HCT116 (cell line): ENCODE results near the gene TMPRSS7. TPM values are rescaled to one million over a fixed set of nuclear protein-coding genes. Genes with fewer than 3 reads are reported as not detected.

Experiments
- ATAC-seq: fragments of 200-7000 bp; cut with Tn5 transposase; 2 replicates; pipeline ENCODE4 v1.9.1; 2020; ENCODE audit warnings: mild to moderate bottlenecking, moderate library complexity
- Bru-seq: library from RNA; stranded (reverse); fragments of 400-500 nt; gene quantifications from one replicate; lab custom pipeline; 2021; lab: Mats Ljungman, UMichigan
- BruChase-seq, 2 experiments: library from RNA; stranded (reverse); fragments of 400-500 nt; gene quantifications; one replicate each; lab custom pipeline; 2021; lab: Mats Ljungman, UMichigan
- BruUV-seq: library from RNA; stranded (reverse); fragments of 400-500 nt; replicated peaks from 2 replicates; lab custom pipeline; 2021; lab: Mats Ljungman, UMichigan
- CTCF ChIA-PET: fragments of 300-600 bp; sonication (Branson Sonifier 250); formaldehyde crosslinking; loops from one replicate; lab custom pipeline; 2021; ENCODE audit warnings: antibody characterized with exemption; lab: Charles Lee
- POLR2A ChIA-PET: fragments of 300-600, 350-600 bp; sonication (Branson Sonifier 250); formaldehyde crosslinking; loops from one replicate; lab custom pipeline; 2021; ENCODE audit warnings: antibody characterized with exemption; lab: Charles Lee
- RAD21 ChIA-PET, 2 experiments: fragments of 300-600 bp; sonication (Branson Sonifier 250); formaldehyde crosslinking; loops; one replicate each; lab custom pipeline; 2023; ENCODE audit warnings: low total read pairs in 2 of 2; ENCODE audit not compliant: uncharacterized antibody in 2 of 2, unreplicated experiment in 2 of 2, low non-redundant PET in 1 of 2; lab: Charles Lee
- DNase-seq: peaks from one replicate; pipeline ENCODE4 v3.0.0-alpha.2; 2010; ENCODE audit warnings: low read depth, low spot score
- H2AFZ ChIP-seq: fragments of 200-600 bp; shearing (Covaris generic), sonication (generic); 2 replicates; pipeline ENCODE4 v1.6.1; 2017; ENCODE audit warnings: low read depth, mixed run types, mixed read lengths, antibody characterized with exemption, low read length; ENCODE audit not compliant: poor library complexity, severe bottlenecking
- H3K27ac ChIP-seq: 2 replicates; pipeline ENCODE4 v1.5.1; 2012; ENCODE audit warnings: low read depth, low read length
- H3K27me3 ChIP-seq: fragments of 200-600 bp; sonication (generic); 2 replicates; pipeline ENCODE4 v1.6.1; 2016; ENCODE audit warnings: mixed run types, low read length, mixed read lengths; ENCODE audit not compliant: insufficient read depth
- H3K36me3 ChIP-seq, 2 experiments: fragments of 200-500 bp in 1 of 2; fragments of 200-600 bp in 1 of 2; sonication (Bioruptor generic) in 1 of 2; sonication (generic) in 1 of 2; 2 replicates each; pipeline versions ENCODE4 v1.5.1 to v1.6.1; 2014 to 2016; ENCODE audit warnings: low read length in 2 of 2, inconsistent platforms in 1 of 2, mixed read lengths in 1 of 2, mixed run types in 1 of 2; ENCODE audit not compliant: insufficient read depth in 2 of 2, control insufficient read depth in 1 of 2
- H3K4me1 ChIP-seq, 2 experiments: fragments of 200-600 bp in 1 of 2; sonication (generic) in 1 of 2; 2 replicates each; pipeline versions ENCODE4 v1.5.1 to v1.6.1; 2012 to 2017; ENCODE audit warnings: low read length in 2 of 2, inconsistent platforms in 1 of 2, mild to moderate bottlenecking in 1 of 2, mixed read lengths in 1 of 2, mixed run types in 1 of 2, moderate library complexity in 1 of 2; ENCODE audit not compliant: insufficient read depth in 2 of 2, control insufficient read depth in 1 of 2
- H3K4me2 ChIP-seq: fragments of 200-600 bp; sonication (generic); 2 replicates; pipeline ENCODE4 v1.6.1; 2017; ENCODE audit warnings: mixed run types, low read length, mixed read lengths
- H3K4me3 ChIP-seq, 2 experiments: fragments of 200-600 bp in 1 of 2; sonication (generic) in 1 of 2; replicated peaks in 1 of 2; 2 replicates each; pipeline ENCODE4 v1.5.1; 2011 to 2016; ENCODE audit warnings: low read length in 2 of 2, control low read depth in 1 of 2, low read depth in 1 of 2, mild to moderate bottlenecking in 1 of 2, mixed read lengths in 1 of 2, mixed run types in 1 of 2
- H3K79me2 ChIP-seq: fragments of 200-600 bp; sonication (generic); 2 replicates; pipeline ENCODE4 v1.6.1; 2017; ENCODE audit warnings: mild to moderate bottlenecking, mixed run types, low read length, moderate library complexity, mixed read lengths; ENCODE audit not compliant: insufficient read depth
- H3K9ac ChIP-seq: fragments of 200-600 bp; sonication (generic); 2 replicates; pipeline ENCODE4 v1.6.1; 2016; ENCODE audit warnings: low read length, mixed read lengths
- H3K9me2 ChIP-seq: fragments of 200-600 bp; sonication (generic), shearing (Covaris generic); 2 replicates; pipeline ENCODE4 v1.6.1; 2017; ENCODE audit warnings: mixed run types, mild to moderate bottlenecking, moderate library complexity; ENCODE audit not compliant: insufficient read depth
- H3K9me3 ChIP-seq, 2 experiments: fragments of 200-500 bp in 1 of 2; fragments of 200-600 bp in 1 of 2; sonication (Bioruptor generic) in 1 of 2; sonication (generic) in 1 of 2; 2 replicates each; pipeline ENCODE4 v1.6.1; 2014 to 2017; ENCODE audit warnings: low read length in 2 of 2, mixed read lengths in 2 of 2, inconsistent platforms in 1 of 2, low read depth in 1 of 2, mild to moderate bottlenecking in 1 of 2, mixed run types in 1 of 2, moderate library complexity in 1 of 2; ENCODE audit not compliant: control insufficient read depth in 1 of 2, insufficient read depth in 1 of 2
- H4K20me1 ChIP-seq: fragments of 200-600 bp; sonication (generic), shearing (Covaris generic); 2 replicates; pipeline ENCODE4 v1.6.1; 2017; ENCODE audit warnings: mixed run types, mild to moderate bottlenecking, moderate library complexity; ENCODE audit not compliant: insufficient read depth
- EGR1 ChIP-seq: IDR thresholded peaks from 2 replicates; pipeline ENCODE4 v1.6.1; 2012; ENCODE audit warnings: low read depth
- EZH2 ChIP-seq: fragments of 200-600 bp; sonication (generic); IDR thresholded peaks from 2 replicates; pipeline ENCODE4 v1.6.1; 2017; ENCODE audit warnings: antibody characterized with exemption, mixed run types
- JUND ChIP-seq: IDR thresholded peaks from 2 replicates; pipeline ENCODE4 v1.6.1; 2012
- MAX ChIP-seq: IDR thresholded peaks from 2 replicates; pipeline ENCODE4 v1.6.1; 2012
- SP1 ChIP-seq: IDR thresholded peaks from 2 replicates; pipeline ENCODE4 v1.6.1; 2012; ENCODE audit warnings: low read depth
- SRF ChIP-seq: IDR thresholded peaks from 2 replicates; pipeline ENCODE4 v1.6.1; 2012; ENCODE audit warnings: low read depth
- ZBTB33 ChIP-seq: IDR thresholded peaks from 2 replicates; pipeline ENCODE4 v1.6.1; 2011; ENCODE audit warnings: mild to moderate bottlenecking, low read length, moderate library complexity; ENCODE audit not compliant: insufficient replicate concordance; ENCODE audit errors: extremely low read depth
- intact Hi-C: fragments of 100-400 bp; cut with micrococcal nuclease; formaldehyde crosslinking; loops from 2 replicates; pipeline ENCODE4 v1.10.0; 2022
- long read RNA-seq: library from polyadenylated mRNA; unstranded; transcript quantifications from one replicate; pipeline ENCODE4 v2.0.0, GENCODE V29; 2021; ENCODE audit not compliant: unreplicated experiment
- polyA plus RNA-seq: library from polyadenylated mRNA; unstranded; fragments of >200 nt; gene quantifications from 2 replicates; pipeline ENCODE4 v1.2.1, GENCODE V29; 2012; ENCODE audit warnings: missing spikeins
- total RNA-seq: library from RNA; stranded (reverse); gene quantifications from one replicate; pipeline ENCODE4 v1.2.1, GENCODE V29; 2021; ENCODE audit not compliant: unreplicated experiment

Gene TMPRSS7
- total RNA-seq (not detected), Bru-seq, nascent RNA (percentile 8 among the genes with signal in this experiment), BruChase-seq, experiment 1, labeled RNA remaining after a 6-hour chase (percentile 7 among the genes with signal in this experiment), BruChase-seq, experiment 2, labeled RNA remaining after a 2-hour chase (percentile 7 among the genes with signal in this experiment)
- polyA plus RNA-seq = 0.04 TPM in 1 of 2 replicates, not detected in the other
- long read RNA-seq = 0 reads

GRCh38 chr3:112034436-112034835 lies at the start of gene TMPRSS7:
TSS of gene TMPRSS7 (plus strand) at chr3:112034736. CDS start at chr3:112034846, 110 bp downstream.
- Histone ChIP-seq H4K20me1 (no peaks in the 10 kb centered on the region), H3K4me1 (no peaks in the 10 kb centered on the region), H2AFZ (no peak within 1 kb of the TSS)
- TF ChIP-seq JUND (no peak), SRF (no peak), EZH2 (no peak), EGR1 (no peak)
- TF ChIP-seq, all 23 proteins: peak for 0
- POLR2A ChIA-PET = no interaction called here
- no peak within 1 kb of the TSS for H3K27ac ChIP-seq
- ATAC-seq (no peak), DNase-seq (no peak)
- RAD21 ChIA-PET = no interaction called here
- H3K9me2 ChIP-seq = no peaks in the 10 kb centered on the region
- H3K79me2 ChIP-seq = no peaks in the 10 kb centered on the region
- no peak within 1 kb of the TSS for H3K9ac ChIP-seq
- no peaks in the 10 kb centered on the region for H3K36me3 ChIP-seq
- H3K27me3 ChIP-seq = no peaks in the 10 kb centered on the region
- no peaks in the 10 kb centered on the region for H3K9me3 ChIP-seq
- no peak within 1 kb of the TSS for H3K4me2 ChIP-seq
- intact Hi-C loops = no loop called here
- no peak within 1 kb of the TSS for H3K4me3 ChIP-seq
- no TSS peak for BruUV-seq
- CTCF ChIA-PET = interaction anchor here (1.9 kb wide), 1 partner anchor 10 kb away, joined by 8 read pairs; no protein-coding TSS in a partner anchor

GRCh38 chr3:111986800-111987199 lies 47.7 kb upstream of the TMPRSS7 start:
- Histone ChIP-seq H3K27ac (no peak overlapping the region), H3K27me3 (no peaks in the 10 kb centered on the region), H3K4me3 (no peak overlapping the region), H4K20me1 (peaks cover 9% of the 10 kb centered on the region), H3K36me3 (peaks cover 73 to 81% of the 10 kb centered on the region in 2 experiments), H3K4me2 (no peak overlapping the region), H3K9me3 (no peaks in the 10 kb centered on the region), H3K9ac (no peak overlapping the region), H3K79me2 (peaks cover 100% of the 10 kb centered on the region), H3K4me1 (peaks cover under 1 to 4% of the 10 kb centered on the region in 2 experiments; a peak in 2 of 4 replicates), H2AFZ (no peak overlapping the region), H3K9me2 (no peaks in the 10 kb centered on the region)
- TF ChIP-seq ZBTB33 (no peak), SP1 (no peak), MAX (no peak)
- ChIA-PET POLR2A (no interaction called here), CTCF (interaction anchor here (1.1 to 1.9 kb wide), 2 partner anchors 10 to 27 kb away, joined by 3 to 4 read pairs; no protein-coding TSS in a partner anchor), RAD21 (interaction anchor here (0.5 to 1.3 kb wide), 2 partner anchors 17 to 27 kb away, joined by 4 to 5 read pairs; no protein-coding TSS in a partner anchor)
- DNase-seq (no peak), ATAC-seq (no peak)
- intact Hi-C loops = loop anchor here (5.0 kb wide), 1 partner anchor 269 kb away; no protein-coding TSS in a partner anchor
- BruUV-seq = no TSS peak
